Measurements from ENCODE around the gene SUFU. TPM values are rescaled to one million over a fixed set of nuclear protein-coding genes. Genes with fewer than 3 reads are reported as not detected.

The SUFU gene
- total RNA-seq, 2 experiments from 2014 or later = 8.5 to 8.8 TPM

GRCh38 chr10:102656026-102656425 is 152.3 kb downstream of the SUFU start:
- intact Hi-C loops (cut with micrococcal nuclease) = no loop called here
- ATAC-seq (no peak), DNase-seq (no peak)
- Mint-ChIP-seq H3K27ac (no peak overlapping the region), H3K4me1 (ENCODE audit: low read depth) (peaks cover 73% of the 10 kb centered on the region), H3K4me3 (no peak overlapping the region), H3K36me3 (ENCODE audit: low read depth) (peaks cover 50% of the 10 kb centered on the region), H3K27me3 (no peaks in the 10 kb centered on the region), H3K9me3 (no peaks in the 10 kb centered on the region)
- ChIA-PET POLR2A (interaction anchor here (0.9 to 2.0 kb wide), 4 partner anchors 10 to 23 kb away, joined by 3 to 11 read pairs (median 4); no protein-coding TSS in a partner anchor), CTCF (interaction anchor here (1.3 to 8.6 kb wide), 2 partner anchors 10 to 14 kb away, joined by 3 to 73 read pairs; no protein-coding TSS in a partner anchor)
- no peak for TF ChIP-seq CTCF (IDR thresholded peaks at IDR 0.05)

- POLR2A ChIA-PET = interaction anchor here (0.9 to 2.0 kb wide), 5 partner anchors 10 to 22 kb away, joined by 3 to 11 read pairs (median 5); partner anchors contain the start of gene TRIM8
- peak overlapping the region; percentile 60 for H3K27ac Mint-ChIP-seq
- H3K36me3 Mint-ChIP-seq (ENCODE audit: low read depth) = peaks cover 46% of the 10 kb centered on the region
Observed at GRCh38 chr10:102656791-102657371, 153.1 kb downstream of the SUFU start.

GRCh38 chr10:102657451-102657850 is 153.7 kb downstream of the SUFU start:
- ChIA-PET POLR2A (interaction anchor here (1.1 kb wide), 1 partner anchor 22 kb away, joined by 3 read pairs; no protein-coding TSS in a partner anchor), CTCF (interaction anchor here (8.6 kb wide), 1 partner anchor 13 kb away, joined by 73 read pairs; no protein-coding TSS in a partner anchor)
- Mint-ChIP-seq H3K4me1 (ENCODE audit: low read depth) (peaks cover 71% of the 10 kb centered on the region), H3K9me3 (no peaks in the 10 kb centered on the region), H3K36me3 (ENCODE audit: low read depth) (peaks cover 42% of the 10 kb centered on the region), H3K27ac (peak overlapping the region; percentile 60), H3K4me3 (no peak overlapping the region), H3K27me3 (no peaks in the 10 kb centered on the region)
- DNase-seq (no peak), ATAC-seq (no peak)
- intact Hi-C loops (cut with micrococcal nuclease) = no loop called here
- no peak for TF ChIP-seq CTCF (IDR thresholded peaks at IDR 0.05)

More at GRCh38 chr10:102656791-102657371, 153.1 kb downstream of the SUFU start:
- no peak for TF ChIP-seq CTCF (IDR thresholded peaks at IDR 0.05)
- DNase-seq = no peak
- ATAC-seq = no peak
- Mint-ChIP-seq H3K9me3 (no peaks in the 10 kb centered on the region), H3K4me3 (no peak overlapping the region), H3K27me3 (no peaks in the 10 kb centered on the region), H3K4me1 (ENCODE audit: low read depth) (peaks cover 73% of the 10 kb centered on the region)
- CTCF ChIA-PET = interaction anchor here (1.3 to 8.6 kb wide), 2 partner anchors 9 to 13 kb away, joined by 3 to 73 read pairs; no protein-coding TSS in a partner anchor
- intact Hi-C loops (cut with micrococcal nuclease) = no loop called here

GRCh38 chr10:102657984-102658724 is 154.4 kb downstream of the SUFU start:
- ChIA-PET CTCF (interaction anchor here (0.7 to 8.6 kb wide), 3 partner anchors 12 to 18 kb away, joined by 3 to 73 read pairs (median 4); partner anchors contain the start of gene TRIM8), POLR2A (interaction anchor here (0.8 to 7.2 kb wide), 6 partner anchors 7 to 26 kb away, joined by 3 to 67 read pairs (median 8); partner anchors contain the start of gene TRIM8)
- Mint-ChIP-seq H3K4me3 (no peak overlapping the region), H3K27me3 (no peaks in the 10 kb centered on the region), H3K9me3 (no peaks in the 10 kb centered on the region), H3K36me3 (ENCODE audit: low read depth) (peaks cover 37% of the 10 kb centered on the region), H3K4me1 (ENCODE audit: low read depth) (peaks cover 66% of the 10 kb centered on the region), H3K27ac (peak overlapping the region; percentile 65)
- intact Hi-C loops (cut with micrococcal nuclease) = no loop called here
- DNase-seq (no peak), ATAC-seq (no peak)
- TF ChIP-seq CTCF (IDR thresholded peaks at IDR 0.05) = no peak

All from activated CD8-positive, alpha-beta T cell treated with anti-CD3 and anti-CD28 coated beads for 36 hours (primary cell).